B cell (primary cell): ENCODE data around the gene IMMP2L. TPM values are rescaled to one million over a fixed set of nuclear protein-coding genes. Genes with fewer than 3 reads are reported as not detected.

Source experiments
- ATAC-seq: fragments of 200-7000 bp; cut with Tn5 transposase; one replicate; pipeline ENCODE4 v1.10.0; 2021; ENCODE audit warnings: low read depth, mild to moderate bottlenecking, moderate number of reproducible peaks, moderate library complexity
- CTCF ChIA-PET: fragments of 350-600 bp; sonication (Branson Sonifier 250); formaldehyde crosslinking; loops from one replicate; lab custom pipeline; 2021; ENCODE audit warnings: antibody characterized with exemption, inconsistent platforms; lab: Charles Lee
- POLR2A ChIA-PET: fragments of 350-600 bp; sonication (Branson Sonifier 250); formaldehyde crosslinking; loops from one replicate; lab custom pipeline; 2021; ENCODE audit warnings: antibody characterized with exemption; lab: Charles Lee
- DNase-seq: peaks from one replicate; pipeline ENCODE4 v3.0.0; 2013
- H2AFZ ChIP-seq: 2 replicates; pipeline ENCODE4 v1.6.1; 2012; ENCODE audit warnings: mild to moderate bottlenecking, low read depth, low read length; ENCODE audit not compliant: insufficient read depth, poor library complexity, severe bottlenecking
- H3K27ac ChIP-seq, 2 donors: 1 replicate in 1 of 2; 2 replicates in 1 of 2; pipeline ENCODE4 v1.5.1; 2012 to 2013; ENCODE audit warnings: low read length in 2 of 2, mild to moderate bottlenecking in 2 of 2, moderate library complexity in 1 of 2
- H3K27me3 ChIP-seq, 4 experiments: fragments of 200-600 bp in 1 of 4; sonication (generic) in 1 of 4; replicated peaks in 1 of 4; 1 replicate in 2 of 4; 2 replicates in 2 of 4; pipeline versions ENCODE4 v1.6.1 to v1.7.0; 2013 to 2016; ENCODE audit warnings: low read length in 3 of 4, mild to moderate bottlenecking in 2 of 4, mixed read lengths in 1 of 4, moderate library complexity in 1 of 4; ENCODE audit not compliant: insufficient read depth in 4 of 4, control insufficient read depth in 3 of 4; ENCODE audit errors: control extremely low read depth in 1 of 4
- H3K36me3 ChIP-seq, 2 experiments: replicated peaks in 1 of 2; 1 replicate in 1 of 2; 2 replicates in 1 of 2; pipeline versions ENCODE4 v1.6.1 to v1.7.1; 2013; ENCODE audit warnings: low read length in 1 of 2; ENCODE audit not compliant: insufficient read depth in 2 of 2, control insufficient read depth in 1 of 2; ENCODE audit errors: control extremely low read depth in 1 of 2, extremely low read depth in 1 of 2
- H3K4me1 ChIP-seq, 2 donors: fragments of 200-600 bp in 1 of 2; sonication (generic) in 1 of 2; 1 replicate in 1 of 2; 2 replicates in 1 of 2; pipeline versions ENCODE4 v1.5.1 to v1.6.1; 2013 to 2017; ENCODE audit warnings: low read length in 2 of 2; ENCODE audit not compliant: control insufficient read depth in 2 of 2, insufficient read depth in 2 of 2
- H3K4me2 ChIP-seq: replicated peaks from 2 replicates; pipeline ENCODE3; 2012; ENCODE audit warnings: mild to moderate bottlenecking, low read depth, low read length; ENCODE audit not compliant: poor library complexity, severe bottlenecking
- H3K4me3 ChIP-seq, 5 experiments: fragments of 200-600 bp in 1 of 5; sonication (generic) in 1 of 5; 1 replicate in 3 of 5; 2 replicates in 2 of 5; pipeline versions ENCODE4 v1.5.1 to v1.7.0; 2011 to 2016; ENCODE audit warnings: low read length in 4 of 5, mild to moderate bottlenecking in 4 of 5, low read depth in 2 of 5, control low read depth in 1 of 5, moderate library complexity in 1 of 5; ENCODE audit not compliant: insufficient read depth in 1 of 5; ENCODE audit errors: control extremely low read depth in 1 of 5, extremely low read depth in 1 of 5
- H3K79me2 ChIP-seq: fragments of 200-600 bp; sonication (generic); one replicate; pipeline ENCODE4 v1.6.0; 2016; ENCODE audit warnings: low read length; ENCODE audit not compliant: control insufficient read depth, insufficient read depth
- H3K9ac ChIP-seq: fragments of 200-600 bp; sonication (generic); 2 replicates; pipeline ENCODE4 v1.6.1; 2017; ENCODE audit warnings: mild to moderate bottlenecking, low read length, moderate library complexity
- H3K9me3 ChIP-seq, 3 donors: one replicate each; pipeline versions ENCODE4 v1.6.1 to v1.7.1; 2013; ENCODE audit warnings: low read length in 2 of 3; ENCODE audit not compliant: control insufficient read depth in 2 of 3, insufficient read depth in 1 of 3; ENCODE audit errors: control extremely low read depth in 1 of 3
- H4K20me1 ChIP-seq: 2 replicates; pipeline ENCODE4 v1.6.0; 2012; ENCODE audit warnings: mild to moderate bottlenecking, low read length; ENCODE audit not compliant: insufficient read depth, control insufficient read depth, poor library complexity, severe bottlenecking
- H3K27ac Mint-ChIP-seq: one replicate; pipeline ENCODE4 v1.8.0; 2021; ENCODE audit warnings: mixed read lengths
- H3K27me3 Mint-ChIP-seq: one replicate; pipeline ENCODE4 v1.8.0; 2021; ENCODE audit warnings: mixed read lengths
- H3K4me1 Mint-ChIP-seq: one replicate; pipeline ENCODE4 v1.8.0; 2021; ENCODE audit warnings: mixed read lengths
- H3K4me3 Mint-ChIP-seq: one replicate; pipeline ENCODE4 v1.8.0; 2021; ENCODE audit warnings: mixed read lengths
- H3K9me3 Mint-ChIP-seq: one replicate; pipeline ENCODE4 v1.8.0; 2022; ENCODE audit warnings: mixed read lengths; ENCODE audit not compliant: insufficient read depth
- EZH2 ChIP-seq: IDR thresholded peaks from 2 replicates; pipeline ENCODE4 v1.6.1; 2012; ENCODE audit warnings: borderline replicate concordance, low read depth, mild to moderate bottlenecking, moderate library complexity, low read length; ENCODE audit not compliant: insufficient read depth, poor library complexity, severe bottlenecking
- WGBS: methylation state at CpG from one replicate; pipeline ENCODE4 v1.1.5; 2013; ENCODE audit warnings: missing lambda C conversion rate; ENCODE audit not compliant: insufficient coverage; 5-methylcytosine and 5-hydroxymethylcytosine counted together
- intact Hi-C: fragments of 100-400 bp; cut with micrococcal nuclease; formaldehyde crosslinking; loops from one replicate; pipeline ENCODE4 v1.10.0; 2022
- polyA plus RNA-seq: library from polyadenylated mRNA; depleted of rRNA; stranded (reverse); fragments of >200 nt; gene quantifications from 2 replicates; pipeline ENCODE4 v1.2.3, GENCODE V29; 2012
- total RNA-seq, 2 donors: library from RNA; stranded (reverse); fragments of 120-200 nt in 1 of 2; gene quantifications; 1 replicate in 1 of 2; 2 replicates in 1 of 2; pipeline versions ENCODE4 v1.2.3 to v1.2.4, GENCODE V29; 2013 to 2022
- TF ChIP-seq, protein P1 (sequence below): fragments of 200-600 bp; IDR thresholded peaks from one replicate; pipeline ENCODE4 v1.8.0; 2022; ENCODE audit warnings: antibody characterized with exemption, mild to moderate bottlenecking

IMMP2L gene
- total and polyA plus RNA-seq, 2 donors (not counting 1 experiment from before 2014, with no cell fraction given), result 3.8 to 34.2 TPM

- no peaks in the 10 kb centered on the region for H4K20me1 ChIP-seq
- ChIA-PET CTCF (no interaction called here), POLR2A (no interaction called here)
- peaks cover 4% of the 10 kb centered on the region for H3K79me2 ChIP-seq
- intact Hi-C loops, result no loop called here
- TF ChIP-seq, protein P1, sequence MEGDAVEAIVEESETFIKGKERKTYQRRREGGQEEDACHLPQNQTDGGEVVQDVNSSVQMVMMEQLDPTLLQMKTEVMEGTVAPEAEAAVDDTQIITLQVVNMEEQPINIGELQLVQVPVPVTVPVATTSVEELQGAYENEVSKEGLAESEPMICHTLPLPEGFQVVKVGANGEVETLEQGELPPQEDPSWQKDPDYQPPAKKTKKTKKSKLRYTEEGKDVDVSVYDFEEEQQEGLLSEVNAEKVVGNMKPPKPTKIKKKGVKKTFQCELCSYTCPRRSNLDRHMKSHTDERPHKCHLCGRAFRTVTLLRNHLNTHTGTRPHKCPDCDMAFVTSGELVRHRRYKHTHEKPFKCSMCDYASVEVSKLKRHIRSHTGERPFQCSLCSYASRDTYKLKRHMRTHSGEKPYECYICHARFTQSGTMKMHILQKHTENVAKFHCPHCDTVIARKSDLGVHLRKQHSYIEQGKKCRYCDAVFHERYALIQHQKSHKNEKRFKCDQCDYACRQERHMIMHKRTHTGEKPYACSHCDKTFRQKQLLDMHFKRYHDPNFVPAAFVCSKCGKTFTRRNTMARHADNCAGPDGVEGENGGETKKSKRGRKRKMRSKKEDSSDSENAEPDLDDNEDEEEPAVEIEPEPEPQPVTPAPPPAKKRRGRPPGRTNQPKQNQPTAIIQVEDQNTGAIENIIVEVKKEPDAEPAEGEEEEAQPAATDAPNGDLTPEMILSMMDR, result no peak
- no peak for TF ChIP-seq EZH2
- no peak overlapping the region for H3K27ac Mint-ChIP-seq
- no peak overlapping the region for H2AFZ ChIP-seq
- H3K4me1 Mint-ChIP-seq, result no peaks in the 10 kb centered on the region
- H3K4me3 Mint-ChIP-seq, result no peak overlapping the region
- no peak for DNase-seq
- no peak overlapping the region for H3K27ac ChIP-seq
- no peaks in the 10 kb centered on the region for H3K9me3 ChIP-seq
- no peaks in the 10 kb centered on the region for H3K27me3 ChIP-seq
- no peaks in the 10 kb centered on the region for H3K36me3 ChIP-seq
- H3K9ac ChIP-seq, result no peak overlapping the region
- H3K4me2 ChIP-seq, result no peak overlapping the region
- H3K4me3 ChIP-seq, result no peak overlapping the region
- H3K9me3 Mint-ChIP-seq, result peaks cover 1% of the 10 kb centered on the region
- no peaks in the 10 kb centered on the region for H3K27me3 Mint-ChIP-seq
- WGBS, result no CpG with 5 or more reads among the region's 3 CpGs
- no peaks in the 10 kb centered on the region for H3K4me1 ChIP-seq
- no peak for ATAC-seq
Observed at GRCh38 chr7:111401516-111401915, 160.8 kb downstream of the IMMP2L start.

DNA sequence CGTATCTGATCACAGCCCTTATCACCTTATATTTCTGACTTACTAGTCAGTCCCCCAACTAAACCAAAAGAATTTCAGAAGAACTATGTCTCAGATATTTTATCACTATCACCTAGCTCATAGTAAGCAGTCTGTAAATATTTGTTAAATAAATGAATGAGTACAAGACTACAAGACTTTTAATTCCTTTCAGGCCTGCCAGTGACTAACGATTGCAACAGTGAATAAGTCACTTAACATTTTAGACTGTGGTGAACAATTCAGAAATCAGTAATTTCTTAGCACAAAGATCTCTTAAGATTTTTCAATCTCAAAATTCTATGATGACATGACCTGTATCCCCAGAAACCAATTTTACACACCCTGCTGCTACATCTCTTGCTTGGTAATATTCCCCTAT, 162.2 kb downstream of the IMMP2L start:
- ATAC-seq (no peak), DNase-seq (no peak)
- Histone ChIP-seq H3K4me2 (no peak overlapping the region), H3K36me3 (no peaks in the 10 kb centered on the region), H3K9ac (no peak overlapping the region), H4K20me1 (no peaks in the 10 kb centered on the region), H3K4me3 (no peak overlapping the region), H3K27me3 (no peaks in the 10 kb centered on the region), H3K4me1 (no peaks in the 10 kb centered on the region), H3K79me2 (no peaks in the 10 kb centered on the region), H3K27ac (no peak overlapping the region), H3K9me3 (no peaks in the 10 kb centered on the region), H2AFZ (no peak overlapping the region)
- Mint-ChIP-seq H3K27ac (no peak overlapping the region), H3K4me3 (no peak overlapping the region), H3K4me1 (no peaks in the 10 kb centered on the region), H3K9me3 (no peaks in the 10 kb centered on the region), H3K27me3 (no peaks in the 10 kb centered on the region)
- intact Hi-C loops, result no loop called here
- POLR2A ChIA-PET, result no interaction called here
- TF ChIP-seq, protein P1, result no peak
- TF ChIP-seq EZH2, result no peak
- no CpG with 5 or more reads among the region's 2 CpGs for WGBS
- CTCF ChIA-PET, result no interaction called here
